HG02840 (cell line): Measurements from ENCODE around the gene ENTPD2.

ENCODE experiments used
- ATAC-seq: cut with Tn5 transposase; IDR thresholded peaks from one replicate; pipeline ENCODE4 v1.9.1; 2021; ENCODE audit warnings: mild to moderate bottlenecking, moderate library complexity, moderate number of reproducible peaks; ENCODE audit not compliant: unreplicated experiment, low FRiP score

The ENTPD2 gene

DNA sequence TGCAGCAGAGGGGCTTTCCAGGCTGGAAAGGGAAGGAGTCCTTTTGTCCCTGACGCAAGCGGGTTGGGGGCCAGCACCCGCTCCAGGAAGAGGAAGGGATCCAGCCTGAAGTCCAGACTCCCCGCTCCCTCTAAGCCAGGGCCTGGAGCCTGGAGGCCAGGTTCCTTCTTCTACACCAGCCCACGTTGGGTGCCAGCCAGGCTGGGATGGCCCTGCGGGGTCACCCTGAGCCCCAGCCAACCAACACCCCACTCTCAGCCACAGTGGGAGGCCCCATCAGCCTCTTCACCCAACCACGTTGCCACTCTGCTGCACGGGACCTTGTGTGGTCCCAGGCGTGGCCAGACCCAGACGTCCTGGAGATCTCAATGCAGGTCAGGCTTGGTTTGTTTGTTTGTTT is 21.0 kb downstream of the ENTPD2 start:
- no peak for ATAC-seq

DNA sequence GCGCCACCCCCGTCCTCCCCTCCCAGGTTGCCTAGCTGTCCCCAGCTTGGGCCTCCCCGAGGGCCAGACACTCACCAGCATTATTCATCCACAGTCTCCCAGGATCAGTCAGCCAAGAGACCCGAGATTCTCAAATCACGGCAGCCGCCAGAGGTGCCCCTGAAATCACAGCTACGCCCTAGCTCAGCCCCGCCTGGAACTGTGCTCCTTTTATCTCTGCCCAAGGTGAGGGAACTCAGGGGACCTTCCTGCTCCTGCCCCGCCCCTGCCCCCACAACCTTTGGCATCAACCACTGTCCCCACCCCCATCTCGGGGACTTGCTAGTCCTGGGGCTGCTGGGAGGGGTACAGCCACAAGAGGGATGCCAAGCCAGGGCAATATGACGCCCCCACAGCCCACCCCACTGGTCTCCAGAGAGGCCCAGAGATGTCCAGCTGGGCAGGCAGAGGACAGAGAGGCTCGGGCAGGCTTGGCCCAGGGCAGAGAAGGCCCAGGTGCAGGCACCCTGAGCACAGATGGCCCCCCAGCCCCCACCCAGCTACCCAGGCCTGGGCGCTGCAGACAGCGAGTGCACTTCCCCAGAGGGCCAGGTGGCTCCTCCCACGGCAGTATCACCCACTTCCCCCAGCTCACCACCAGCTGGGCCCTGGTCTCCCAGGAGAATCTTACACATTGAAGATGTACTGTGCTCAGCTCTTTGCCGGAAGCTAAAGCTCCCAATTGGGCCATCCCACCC is 21.8 kb downstream of the ENTPD2 start, which contains the start of gene FUT7:
FUT7 (minus strand) TSS at position 185 of the 737 bp plus-strand sequence; CDS start at position 88, 97 bp downstream.
- ATAC-seq = no peak

DNA sequence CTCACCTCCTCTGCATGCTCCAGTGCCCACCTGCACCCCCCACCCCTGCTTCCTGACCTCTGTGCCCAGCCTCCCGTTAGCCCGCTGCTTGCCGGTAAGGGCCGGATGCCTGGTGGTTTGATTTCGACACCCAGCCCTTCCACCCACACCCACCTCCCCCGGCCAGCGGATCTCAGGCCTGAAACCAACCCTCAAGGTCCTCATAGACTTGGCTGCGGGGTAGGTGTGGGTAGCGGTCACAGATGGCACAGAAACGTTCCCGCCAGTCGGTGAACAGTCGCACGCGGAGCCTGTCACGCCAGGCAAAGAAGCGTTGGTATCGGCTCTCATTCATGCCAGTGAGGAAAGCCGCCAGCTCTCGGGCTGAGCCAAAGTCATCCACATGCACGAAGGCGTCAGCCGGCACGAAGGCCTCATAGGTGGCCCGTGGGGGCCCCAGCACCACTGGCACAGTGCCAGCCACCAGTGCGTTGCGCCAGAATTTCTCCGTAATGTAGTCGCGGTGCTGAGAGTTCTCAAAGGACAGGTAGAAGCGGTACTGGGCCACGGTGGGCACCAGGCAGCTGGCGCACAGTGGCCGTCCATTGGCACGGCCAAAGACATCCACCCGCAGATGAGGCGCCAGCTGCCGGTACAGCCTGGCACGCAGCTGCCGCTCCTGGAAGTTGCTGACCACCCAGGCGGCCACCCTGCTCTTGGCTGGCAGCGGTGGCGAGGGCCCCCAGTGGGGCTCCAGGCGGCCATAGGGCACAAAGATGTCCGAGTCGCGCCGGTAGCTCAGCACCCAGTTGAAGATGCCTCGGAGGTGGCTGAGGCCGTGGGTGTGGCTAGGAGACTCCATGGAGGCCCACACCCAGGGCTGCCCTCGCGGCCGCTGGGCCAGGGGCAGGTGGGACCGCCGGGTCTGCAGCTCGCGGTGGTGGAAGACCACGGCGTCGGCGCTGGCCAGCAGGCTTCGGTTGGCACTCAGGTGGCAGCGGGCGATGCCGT is 23.0 kb downstream of the ENTPD2 start:
- ATAC-seq = no peak

DNA sequence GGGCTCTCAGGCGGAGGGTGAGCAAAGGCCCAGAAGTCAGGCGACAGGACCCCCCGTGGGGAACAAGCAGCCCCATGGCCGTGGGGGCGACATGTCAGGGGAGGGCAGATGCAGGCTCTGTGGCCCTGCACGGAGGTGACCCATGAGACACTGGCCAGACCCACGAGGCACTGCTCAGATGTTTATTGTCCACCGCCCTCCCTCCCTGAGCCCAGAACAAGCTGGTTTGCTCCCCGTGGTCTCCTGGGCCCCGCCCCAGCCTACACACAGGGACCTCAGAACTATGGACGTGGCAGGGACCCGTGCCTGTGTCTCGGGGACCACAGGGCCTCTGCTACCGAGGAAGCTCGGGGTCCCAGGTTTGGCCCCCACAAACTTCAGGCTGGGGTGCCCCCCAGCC is 23.9 kb downstream of the ENTPD2 start:
- no peak for ATAC-seq

DNA sequence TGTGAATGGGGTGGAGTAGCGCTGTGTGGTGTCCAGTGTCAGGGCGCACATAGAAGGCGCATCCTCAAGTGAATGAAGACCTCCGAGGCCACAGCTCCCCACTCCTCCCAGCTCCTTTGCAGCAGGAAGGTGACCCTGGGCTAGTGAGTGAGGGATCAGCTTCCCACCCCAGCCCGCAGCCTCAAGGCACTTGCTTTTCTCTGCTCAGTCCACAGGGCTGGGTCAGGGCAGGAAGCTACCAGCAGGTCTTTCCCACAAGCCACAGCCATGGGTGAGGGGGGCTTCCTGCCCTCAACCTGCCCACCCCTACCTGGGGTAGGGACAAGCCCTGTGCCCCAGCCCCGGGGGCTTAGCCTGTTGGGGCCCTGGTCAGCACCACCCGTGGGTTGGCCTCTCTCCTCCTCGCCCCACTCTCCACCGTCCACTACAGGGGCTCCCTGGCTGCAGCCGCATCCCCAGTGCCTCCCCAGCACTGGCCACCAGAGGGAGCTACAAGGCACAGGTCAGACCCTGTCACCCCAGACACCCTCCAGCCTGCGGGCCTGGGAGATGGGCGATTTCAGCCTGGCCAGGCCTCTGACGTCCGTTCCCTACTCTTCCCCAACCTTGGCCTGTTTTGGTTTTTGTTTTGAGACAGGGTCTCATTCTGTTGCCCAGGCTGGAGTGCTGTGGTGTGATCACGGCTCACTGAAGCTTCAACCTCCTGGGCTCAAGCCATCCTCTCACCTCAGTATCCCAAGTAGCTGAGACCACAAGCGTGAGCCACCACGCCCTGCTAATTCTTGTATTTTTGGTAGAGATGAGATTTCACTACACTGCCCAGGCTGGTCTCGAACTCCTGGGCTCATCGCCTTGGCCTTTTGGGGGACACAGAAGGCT is 24.6 kb downstream of the ENTPD2 start:
- no peak for ATAC-seq

DNA sequence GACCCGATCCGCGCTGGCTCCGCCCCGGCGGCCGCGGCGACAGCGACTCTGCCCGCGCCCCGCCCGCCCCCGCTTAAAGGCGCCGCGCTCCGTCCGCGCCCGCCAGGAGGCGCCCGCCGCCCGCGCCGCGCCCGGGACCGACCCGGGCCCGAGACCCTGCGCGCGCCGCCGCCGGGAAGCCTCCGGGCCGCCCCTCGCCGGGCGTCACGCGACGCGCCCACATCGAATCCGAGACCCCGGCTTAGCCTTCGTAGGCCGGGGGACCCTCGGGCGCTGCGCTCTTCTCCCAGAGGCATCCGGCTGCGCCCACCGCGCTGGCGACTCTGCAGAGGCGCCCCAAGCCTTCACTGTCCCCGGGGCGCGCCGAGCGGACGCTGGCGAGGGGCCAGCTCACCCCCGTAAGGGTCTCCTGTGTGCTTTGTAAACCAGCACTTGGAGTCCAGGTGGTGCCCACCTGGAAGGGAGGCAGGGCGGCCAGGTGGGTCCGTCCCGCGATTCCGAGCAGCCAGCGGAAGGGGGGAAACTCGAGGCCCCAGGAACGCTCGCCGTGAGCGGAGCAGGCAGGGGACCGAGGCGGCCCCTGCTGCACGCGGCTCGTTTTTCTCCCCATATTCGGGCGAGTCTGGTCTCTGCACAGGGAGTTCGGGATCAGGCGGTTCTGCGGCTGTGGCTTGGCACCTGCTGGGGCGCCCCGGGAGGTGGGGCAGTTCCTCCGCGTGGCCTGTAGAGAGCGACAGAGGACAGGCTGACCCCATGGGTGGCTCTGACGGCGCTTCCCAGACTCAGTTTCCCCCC is 25.4 kb downstream of the ENTPD2 start:
- ATAC-seq = no peak

DNA sequence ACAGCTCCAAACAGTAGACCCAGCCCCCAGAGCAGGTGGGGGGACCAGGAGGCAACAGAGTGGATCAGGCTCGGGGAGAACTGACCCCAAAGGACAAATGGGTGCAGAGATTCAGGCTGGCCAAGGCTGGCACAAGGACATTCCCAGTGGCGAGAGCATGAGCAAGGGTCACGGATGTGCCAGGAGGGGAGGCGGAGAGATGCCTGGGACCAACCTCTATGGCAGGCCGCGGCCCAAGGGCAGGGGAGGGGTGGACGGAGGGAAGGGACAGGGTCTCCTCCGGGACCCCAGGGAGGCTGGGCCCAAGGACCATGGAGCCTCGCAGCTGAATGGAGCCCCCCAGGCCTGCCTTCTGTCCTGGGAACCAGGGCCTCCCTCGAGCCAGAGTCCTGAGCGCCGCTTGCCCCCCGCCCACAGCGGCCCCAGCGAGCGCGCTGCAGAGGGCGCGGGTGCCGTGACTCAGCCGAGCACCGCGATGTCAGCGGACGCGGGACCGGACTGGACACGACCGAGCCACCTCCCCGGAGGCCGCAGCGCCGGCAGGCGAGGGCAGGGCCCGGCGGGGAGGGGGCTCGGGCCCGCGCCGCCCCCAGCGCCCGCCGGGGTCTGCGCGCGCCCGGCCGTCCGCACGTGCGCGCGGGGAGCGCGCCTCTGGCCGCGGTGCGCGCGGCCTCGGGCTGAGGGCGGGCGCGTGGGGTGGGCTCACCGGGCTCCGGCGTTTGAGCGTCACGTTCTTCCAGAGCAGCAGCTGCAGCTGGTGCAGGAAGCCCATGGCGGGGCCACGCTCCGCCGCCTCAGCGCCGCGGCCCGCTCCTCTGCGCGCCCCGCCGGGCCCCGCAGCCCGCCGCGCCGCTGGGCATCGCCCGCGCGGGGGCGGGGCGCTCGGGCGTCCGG is 26.2 kb downstream of the ENTPD2 start, which contains the start of gene ABCA2:
ABCA2 (minus strand) TSS at position 869 of the 894 bp plus-strand sequence; CDS start at position 772, 97 bp downstream.
- ATAC-seq = no peak

DNA sequence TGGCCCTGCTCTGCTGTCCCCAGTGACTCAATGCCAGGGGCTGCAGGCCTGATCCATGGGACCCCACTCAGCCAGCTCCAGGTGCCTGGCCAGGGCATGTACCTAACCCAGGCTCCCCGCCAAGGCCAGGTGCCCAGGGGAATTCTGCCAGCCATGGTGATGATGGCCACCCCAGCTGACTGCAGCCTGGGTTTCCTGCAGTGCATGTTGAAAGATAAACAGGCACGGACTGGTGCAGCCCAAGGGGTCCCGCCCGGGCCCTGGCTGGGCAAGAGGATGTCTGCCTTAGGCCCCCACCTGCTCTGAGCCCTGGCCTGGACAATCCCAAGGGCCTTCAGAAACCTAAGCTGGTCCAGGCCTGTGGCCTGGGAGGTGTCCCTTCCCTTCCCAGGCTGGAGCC is 27.0 kb downstream of the ENTPD2 start:
- no peak for ATAC-seq

DNA sequence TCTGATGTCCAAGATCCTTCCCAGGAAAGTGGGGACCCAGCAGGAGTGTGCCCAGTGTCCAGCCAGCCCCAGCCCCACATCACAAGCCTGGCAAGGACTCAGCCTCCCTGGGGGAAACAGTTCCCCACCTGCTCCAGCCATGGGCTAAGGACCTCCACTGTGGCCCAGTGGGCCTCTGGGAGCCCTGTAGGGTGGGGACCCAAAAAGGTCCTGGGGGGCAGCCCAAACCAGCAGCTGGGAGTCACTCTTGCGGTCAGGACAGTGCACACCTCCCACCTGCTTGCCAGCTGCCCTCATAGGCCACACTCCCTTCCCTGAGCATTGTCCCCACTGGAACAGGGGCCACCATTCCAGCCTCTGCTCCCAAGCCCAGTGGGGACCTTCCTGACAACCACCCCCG is 27.5 kb downstream of the ENTPD2 start:
- no peak for ATAC-seq

DNA sequence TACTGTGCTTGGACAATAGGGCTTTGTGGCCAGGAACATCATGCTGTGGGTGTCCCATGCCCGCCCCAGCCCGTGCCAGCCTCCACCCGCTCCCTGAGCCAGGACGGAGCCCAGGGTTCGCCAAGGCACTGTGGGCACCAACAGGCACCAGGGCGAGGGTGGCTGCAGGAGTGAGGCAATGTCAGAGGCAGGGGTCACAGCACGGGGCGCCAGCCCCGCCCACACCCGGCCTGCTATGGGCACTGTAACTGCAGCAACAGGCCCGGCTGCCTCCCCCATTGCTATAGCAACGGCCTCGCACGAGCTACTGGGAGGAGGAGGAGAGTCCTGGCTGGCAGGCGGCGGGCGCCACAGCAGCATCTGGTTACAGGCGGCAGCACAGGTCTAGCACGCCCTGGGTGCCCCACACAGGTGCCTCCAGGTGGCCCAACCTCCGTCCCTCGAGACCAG is 28.3 kb downstream of the ENTPD2 start:
- no peak for ATAC-seq

DNA sequence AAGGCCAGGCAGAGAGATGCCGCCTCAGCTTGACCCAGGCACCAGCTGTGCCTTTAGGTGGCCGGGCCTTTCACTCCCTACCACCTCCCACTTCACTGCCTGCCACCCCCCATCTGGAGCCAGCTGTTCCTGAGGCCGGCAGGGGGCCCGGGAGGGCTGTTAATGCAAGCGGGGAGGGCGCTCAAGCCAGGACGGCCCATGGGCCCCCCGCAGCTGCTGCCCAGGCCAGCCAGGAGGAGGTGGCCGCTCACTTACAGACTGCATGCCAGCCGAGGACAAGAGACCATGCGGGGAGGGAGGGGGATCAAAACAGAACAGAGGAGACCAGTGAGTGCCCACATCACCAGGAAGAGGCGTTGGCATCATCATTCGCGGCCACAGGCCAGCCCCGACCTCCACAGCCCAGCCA is 30.3 kb downstream of the ENTPD2 start:
- ATAC-seq = no peak

DNA sequence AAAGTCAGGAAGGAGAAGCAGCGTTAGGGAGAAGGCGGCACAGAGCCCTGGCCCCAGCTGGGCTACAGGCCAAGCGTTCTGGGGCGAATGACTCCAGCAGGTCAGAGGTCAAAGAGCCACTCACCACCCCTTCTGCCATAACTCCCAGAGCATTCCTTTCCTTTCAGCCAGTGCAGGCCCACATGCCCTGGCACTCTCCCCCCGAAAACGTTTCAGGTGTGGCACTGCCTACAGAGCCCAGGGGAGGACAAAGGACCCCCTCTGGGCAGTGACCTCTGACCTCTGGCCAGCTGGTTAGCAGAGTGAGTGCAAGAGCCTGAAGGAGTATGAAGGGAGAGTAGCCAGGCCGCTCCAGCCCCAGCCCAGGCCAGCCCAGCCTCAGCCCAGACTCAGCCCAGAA is 30.7 kb downstream of the ENTPD2 start:
- ATAC-seq = no peak

DNA sequence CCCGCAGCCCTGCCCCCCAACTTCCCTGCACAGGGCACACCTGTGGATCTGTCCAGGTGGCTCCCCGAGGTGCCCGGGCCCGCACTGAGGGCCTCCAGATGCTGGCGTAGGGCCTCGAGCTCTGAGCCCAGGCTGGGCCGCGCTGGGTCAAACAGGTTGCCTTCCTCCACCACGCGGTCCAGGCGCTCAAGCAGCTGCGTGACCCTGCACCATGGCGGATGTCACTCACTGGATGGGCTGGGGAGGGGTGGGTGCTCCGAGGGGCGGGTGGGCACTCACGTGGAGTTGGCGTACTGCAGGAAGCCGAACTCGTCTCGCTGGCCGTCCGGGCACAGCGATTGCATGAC is 31.2 kb downstream of the ENTPD2 start:
- ATAC-seq = no peak

DNA sequence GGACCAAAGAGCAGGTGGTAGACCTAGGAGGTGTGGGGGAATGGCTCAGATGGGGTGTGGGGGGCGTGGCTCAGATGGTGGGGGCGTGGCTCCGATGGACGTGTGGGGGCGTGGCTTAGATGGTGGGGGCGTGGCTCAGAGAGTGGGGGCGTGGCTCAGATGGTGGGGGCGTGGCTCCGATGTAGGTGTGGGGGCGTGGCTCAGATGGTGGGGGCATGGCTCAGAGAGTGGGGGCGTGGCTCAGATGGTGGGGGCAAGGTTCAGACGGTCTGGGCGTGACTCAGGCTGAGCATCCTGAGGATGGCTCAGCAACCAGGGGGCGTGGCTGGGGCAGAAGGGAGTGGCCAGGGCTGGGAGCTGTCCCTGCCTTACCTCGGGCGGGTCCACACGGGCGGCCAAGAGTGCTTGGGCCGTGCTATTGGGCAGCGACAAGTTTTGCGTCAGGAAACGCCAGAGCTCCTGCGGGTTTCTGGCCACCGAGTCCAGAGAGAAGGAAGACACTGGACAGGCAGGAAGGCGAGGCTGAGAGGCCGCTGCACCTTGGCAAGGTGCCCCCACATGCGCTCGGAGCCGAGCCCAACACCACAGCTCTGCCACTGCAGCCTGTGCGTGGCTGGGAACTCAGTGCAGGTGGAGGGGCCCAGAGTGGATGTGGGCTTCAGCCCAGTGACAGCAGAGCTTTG is 31.7 kb downstream of the ENTPD2 start:
- ATAC-seq = no peak

DNA sequence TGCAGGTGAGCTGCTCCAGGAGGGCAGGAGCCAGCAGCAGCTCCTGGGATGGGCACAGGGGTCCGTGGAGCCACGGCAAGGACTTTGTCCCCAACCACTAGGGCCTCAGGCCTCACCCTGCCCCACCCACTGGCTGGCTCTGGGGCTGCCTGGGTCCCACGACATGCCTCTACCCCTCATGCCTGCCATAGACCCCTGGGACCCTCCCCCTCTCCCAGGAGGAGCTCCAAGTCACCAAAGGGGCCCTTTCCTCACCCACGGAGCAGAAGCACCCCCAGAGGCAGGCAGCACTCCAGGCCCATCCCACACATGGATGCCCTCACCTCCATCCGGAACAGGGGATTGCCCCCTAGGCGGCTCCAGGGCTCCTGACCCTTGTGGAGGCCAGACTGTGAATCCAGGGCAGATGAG is 32.3 kb downstream of the ENTPD2 start:
- ATAC-seq = no peak

DNA sequence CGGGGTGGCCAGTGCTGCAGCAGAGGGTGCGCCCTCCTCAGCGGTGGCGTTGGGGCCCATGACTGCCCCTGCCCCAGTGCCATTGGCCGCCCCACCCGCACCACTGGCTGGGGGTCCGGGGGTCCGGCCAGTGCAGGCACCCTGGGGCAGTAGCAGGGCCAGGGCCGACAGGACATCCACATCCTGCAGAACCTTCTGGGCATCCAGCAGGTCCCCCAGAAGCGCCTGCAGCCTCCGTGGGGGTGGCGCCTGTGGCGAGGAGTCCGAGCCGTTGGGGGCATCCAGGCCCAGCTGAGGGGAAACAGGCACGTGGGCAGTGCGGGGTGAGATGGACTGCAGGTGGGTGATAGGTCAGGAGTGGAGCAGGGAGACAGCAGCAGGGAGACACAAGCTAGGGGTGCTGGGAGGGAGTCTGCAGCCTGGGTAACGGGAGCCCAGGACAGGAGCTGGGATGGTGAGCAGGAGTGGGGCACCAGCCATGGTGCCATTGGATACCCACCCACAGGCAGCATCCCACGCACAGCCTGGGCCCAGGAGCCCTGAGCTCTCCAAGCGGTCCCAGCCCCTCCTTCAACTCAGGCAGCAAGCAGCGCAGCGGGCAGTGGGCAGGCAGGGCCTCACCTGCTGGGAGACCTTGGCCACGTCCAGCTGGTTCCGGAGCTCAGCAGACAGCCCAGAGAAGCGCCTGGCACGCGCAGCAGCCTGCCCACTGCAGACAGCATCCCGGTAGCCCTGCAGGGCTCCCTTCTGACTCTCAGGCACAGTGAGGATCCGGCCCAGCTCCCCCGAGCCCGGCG is 32.9 kb downstream of the ENTPD2 start:
- no peak for ATAC-seq
